ENCODE data around the gene BTBD6.

The BTBD6 gene

GRCh38 chr14:105224845-105225570 is 23.3 kb upstream of the BTBD6 start:
- in situ Hi-C loops (cut with MboI; ENCODE audit: low pct_unique_long_range_greater_than_20kb, low sequenced_read_pairs): no loop called here
- no peak for DNase-seq

GRCh38 chr14:105226198-105226597 is 22.1 kb upstream of the BTBD6 start:
- DNase-seq: no peak
- in situ Hi-C loops (cut with MboI; ENCODE audit: low pct_unique_long_range_greater_than_20kb, low sequenced_read_pairs): no loop called here

GRCh38 chr14:105227346-105227745 is 21.0 kb upstream of the BTBD6 start:
- in situ Hi-C loops (cut with MboI; ENCODE audit: low pct_unique_long_range_greater_than_20kb, low sequenced_read_pairs): no loop called here
- DNase-seq: no peak

- in situ Hi-C loops (cut with MboI; ENCODE audit: low pct_unique_long_range_greater_than_20kb, low sequenced_read_pairs): no loop called here
- no peak for DNase-seq
Measured at GRCh38 chr14:105228562-105228961, 19.8 kb upstream of the BTBD6 start.

GRCh38 chr14:105229099-105229655 is 19.2 kb upstream of the BTBD6 start:
- in situ Hi-C loops (cut with MboI; ENCODE audit: low pct_unique_long_range_greater_than_20kb, low sequenced_read_pairs): no loop called here
- DNase-seq: no peak

GRCh38 chr14:105240811-105241576 is 7.3 kb upstream of the BTBD6 start:
- DNase-seq: no peak
- in situ Hi-C loops (cut with MboI; ENCODE audit: low pct_unique_long_range_greater_than_20kb, low sequenced_read_pairs): no loop called here

- no peak for DNase-seq
- in situ Hi-C loops (cut with MboI; ENCODE audit: low pct_unique_long_range_greater_than_20kb, low sequenced_read_pairs): no loop called here
Measured at GRCh38 chr14:105241641-105242040, 6.7 kb upstream of the BTBD6 start.

GRCh38 chr14:105244334-105244733 is 4.0 kb upstream of the BTBD6 start:
- in situ Hi-C loops (cut with MboI; ENCODE audit: low pct_unique_long_range_greater_than_20kb, low sequenced_read_pairs): no loop called here

GRCh38 chr14:105247026-105247425 is 1.3 kb upstream of the BTBD6 start:
- no peak for DNase-seq
- in situ Hi-C loops (cut with MboI; ENCODE audit: low pct_unique_long_range_greater_than_20kb, low sequenced_read_pairs): no loop called here

More at GRCh38 chr14:105244334-105244733, 4.0 kb upstream of the BTBD6 start:
- no peak for DNase-seq

- DNase-seq: no peak
- in situ Hi-C loops (cut with MboI; ENCODE audit: low pct_unique_long_range_greater_than_20kb, low sequenced_read_pairs): no loop called here
Measured at GRCh38 chr14:105247715-105248367, 492 bp upstream of the BTBD6 start.

GRCh38 chr14:105249182-105250007 is 1.1 kb downstream of the BTBD6 start:
- in situ Hi-C loops (cut with MboI; ENCODE audit: low pct_unique_long_range_greater_than_20kb, low sequenced_read_pairs): no loop called here
- peak; percentile 8 for DNase-seq

- in situ Hi-C loops (cut with MboI; ENCODE audit: low pct_unique_long_range_greater_than_20kb, low sequenced_read_pairs): no loop called here
- no peak for DNase-seq
Measured at GRCh38 chr14:105250008-105250366, 1.7 kb downstream of the BTBD6 start.

GRCh38 chr14:105250986-105251385 is 2.7 kb downstream of the BTBD6 start:
- in situ Hi-C loops (cut with MboI; ENCODE audit: low pct_unique_long_range_greater_than_20kb, low sequenced_read_pairs): no loop called here
- no peak for DNase-seq

GRCh38 chr14:105251920-105252319 is 3.6 kb downstream of the BTBD6 start:
- DNase-seq: no peak

GRCh38 chr14:105252552-105253328 is 4.4 kb downstream of the BTBD6 start:
- DNase-seq: no peak
- in situ Hi-C loops (cut with MboI; ENCODE audit: low pct_unique_long_range_greater_than_20kb, low sequenced_read_pairs): no loop called here

More at GRCh38 chr14:105251920-105252319, 3.6 kb downstream of the BTBD6 start:
- in situ Hi-C loops (cut with MboI; ENCODE audit: low pct_unique_long_range_greater_than_20kb, low sequenced_read_pairs): no loop called here

- DNase-seq: no peak
- in situ Hi-C loops (cut with MboI; ENCODE audit: low pct_unique_long_range_greater_than_20kb, low sequenced_read_pairs): no loop called here
Measured at GRCh38 chr14:105253329-105253682, 5.0 kb downstream of the BTBD6 start.

GRCh38 chr14:105255021-105255507 is 6.7 kb downstream of the BTBD6 start:
- peak; percentile 35 for DNase-seq

GRCh38 chr14:105256292-105256960 is 8.1 kb downstream of the BTBD6 start:
- DNase-seq: no peak
- in situ Hi-C loops (cut with MboI; ENCODE audit: low pct_unique_long_range_greater_than_20kb, low sequenced_read_pairs): no loop called here

More at GRCh38 chr14:105255021-105255507, 6.7 kb downstream of the BTBD6 start:
- in situ Hi-C loops (cut with MboI; ENCODE audit: low pct_unique_long_range_greater_than_20kb, low sequenced_read_pairs): no loop called here
